Stimulated activated naive CD4-positive, alpha-beta T cell (primary cell): ENCODE measurements around the gene NOLC1.

Experiments used
- DNase-seq, 6 experiments: peaks; one replicate each; lab custom pipeline; 2025; lab: John Stamatoyannopoulos, UW

The NOLC1 gene

DNA sequence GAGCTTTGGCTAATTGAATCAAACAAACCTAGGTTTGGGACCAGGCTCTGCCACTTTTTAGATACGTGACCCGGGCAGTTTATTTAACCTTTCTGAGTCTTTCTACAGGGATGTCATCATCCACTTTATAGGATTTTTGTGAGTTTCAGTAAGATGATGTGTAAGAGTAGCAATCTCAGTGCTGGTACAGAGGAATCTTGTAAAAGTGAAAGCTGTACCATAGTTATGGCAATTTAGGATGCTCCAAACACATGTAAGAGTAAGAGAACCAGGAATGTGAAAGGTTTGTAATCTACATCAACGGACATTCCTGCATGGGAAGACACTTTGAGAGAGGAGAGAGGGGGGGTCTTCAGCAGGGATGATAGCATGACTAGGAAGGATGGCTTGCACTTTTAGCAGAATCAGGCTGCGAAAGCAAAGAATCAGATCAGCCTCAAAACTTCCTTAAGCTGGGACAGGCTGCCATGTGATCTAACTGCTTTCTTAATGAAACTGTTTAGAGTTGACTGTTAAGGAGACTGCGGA is 968 bp downstream of the NOLC1 start:
- peak in 1 of 6 experiments; percentile 21 for DNase-seq

DNA sequence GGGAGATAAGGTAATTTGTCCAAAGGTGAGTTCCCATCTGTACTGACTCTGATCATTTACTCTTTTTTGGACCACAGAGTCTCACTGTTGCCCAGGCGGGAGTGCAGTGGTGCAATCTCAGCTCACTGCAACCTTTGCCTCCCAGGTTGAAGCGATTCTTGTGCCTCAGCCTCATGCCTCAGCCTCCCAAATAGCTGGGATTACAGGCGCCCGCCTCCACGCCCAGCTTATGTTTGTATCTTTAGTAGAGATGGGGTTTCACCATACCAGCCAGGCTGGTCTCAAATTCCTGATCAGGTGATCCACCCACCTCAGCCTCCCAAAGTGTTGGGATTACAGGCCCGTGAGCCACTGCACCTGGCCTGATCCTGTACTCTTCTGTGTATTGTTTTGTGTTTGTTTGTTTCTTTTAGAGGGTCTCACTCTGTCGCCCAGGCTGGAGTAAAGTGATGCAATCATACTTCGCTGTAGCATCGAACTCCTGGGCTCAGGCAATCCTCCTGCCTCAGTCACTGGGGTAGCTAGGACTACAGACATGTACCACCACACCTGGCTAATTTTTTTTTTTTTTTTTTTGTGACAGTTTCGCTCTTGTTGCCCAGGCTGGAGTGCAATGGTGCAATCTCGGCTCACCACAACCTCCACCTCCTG is 2.4 kb downstream of the NOLC1 start:
- no peak for DNase-seq

DNA sequence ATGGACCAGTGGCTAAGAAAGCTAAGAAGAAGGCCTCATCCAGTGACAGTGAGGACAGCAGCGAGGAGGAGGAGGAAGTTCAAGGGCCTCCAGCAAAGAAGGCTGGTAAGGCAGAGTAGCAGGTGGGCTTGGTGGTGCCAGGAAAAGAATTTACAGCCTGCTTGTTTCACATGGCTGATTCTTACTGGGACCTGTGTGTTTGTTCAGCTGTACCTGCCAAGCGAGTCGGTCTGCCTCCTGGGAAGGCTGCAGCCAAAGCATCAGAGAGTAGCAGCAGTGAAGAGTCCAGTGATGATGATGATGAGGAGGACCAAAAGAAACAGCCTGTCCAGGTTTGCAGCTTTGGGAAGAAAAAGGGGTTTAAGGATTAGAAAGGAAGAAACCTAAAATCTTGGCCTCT is 5.0 kb downstream of the NOLC1 start:
- no peak for DNase-seq

DNA sequence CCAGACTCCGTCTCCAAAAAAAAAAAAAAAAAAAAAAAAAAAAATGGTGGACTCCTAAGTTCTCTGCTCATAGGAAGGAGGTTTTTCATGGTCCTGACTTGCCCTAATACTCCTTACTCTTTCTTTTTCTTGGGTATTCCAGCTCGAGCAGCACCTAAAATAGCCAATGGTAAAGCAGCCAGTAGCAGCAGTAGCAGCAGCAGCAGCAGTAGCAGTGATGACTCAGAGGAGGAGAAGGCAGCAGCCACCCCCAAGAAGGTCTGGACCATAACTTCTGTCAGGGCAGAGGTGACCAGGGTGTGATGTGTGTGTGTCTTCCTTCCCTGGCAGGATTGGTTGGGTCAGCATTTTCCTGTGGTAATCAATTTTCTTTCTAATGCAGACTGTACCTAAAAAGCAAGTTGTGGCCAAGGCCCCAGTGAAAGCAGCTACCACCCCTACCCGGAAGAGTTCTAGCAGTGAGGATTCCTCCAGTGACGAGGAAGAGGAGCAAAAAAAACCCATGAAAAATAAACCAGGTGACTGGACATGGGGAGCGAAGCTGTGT is 6.9 kb downstream of the NOLC1 start:
- no peak for DNase-seq

GRCh38 chr10:102159831-102160230 is 7.6 kb downstream of the NOLC1 start:
- no peak for DNase-seq

DNA sequence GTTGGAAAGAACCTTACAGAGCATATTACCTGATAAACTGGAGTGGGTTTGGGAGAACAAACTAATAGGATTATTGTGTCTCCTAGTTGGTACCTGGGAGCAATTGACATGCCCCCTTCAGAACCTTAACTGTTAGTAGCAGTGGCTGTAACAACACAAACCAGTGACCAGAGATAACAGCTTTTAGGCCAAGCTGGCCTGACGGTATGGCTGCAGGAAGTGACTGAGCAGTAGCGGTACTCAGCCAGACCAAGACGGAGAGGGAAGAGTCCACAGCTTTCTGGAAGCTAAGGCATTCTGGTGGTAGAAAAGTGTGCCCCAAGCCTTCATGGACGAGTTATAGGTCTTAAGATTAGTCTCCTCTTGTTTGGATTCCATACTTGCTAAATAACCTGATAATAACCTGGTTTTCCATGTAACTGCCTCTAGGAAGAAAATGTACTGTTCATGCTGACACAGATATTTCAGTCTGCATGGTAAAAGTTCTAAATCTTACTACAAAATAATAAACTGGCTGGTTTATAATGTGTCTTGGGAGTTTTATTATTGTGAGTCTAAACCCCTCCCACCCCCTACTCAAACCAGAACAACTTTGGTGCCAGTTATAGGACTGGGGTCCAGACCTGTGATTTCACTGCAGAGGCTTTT is 11.3 kb downstream of the NOLC1 start:
- DNase-seq: no peak

DNA sequence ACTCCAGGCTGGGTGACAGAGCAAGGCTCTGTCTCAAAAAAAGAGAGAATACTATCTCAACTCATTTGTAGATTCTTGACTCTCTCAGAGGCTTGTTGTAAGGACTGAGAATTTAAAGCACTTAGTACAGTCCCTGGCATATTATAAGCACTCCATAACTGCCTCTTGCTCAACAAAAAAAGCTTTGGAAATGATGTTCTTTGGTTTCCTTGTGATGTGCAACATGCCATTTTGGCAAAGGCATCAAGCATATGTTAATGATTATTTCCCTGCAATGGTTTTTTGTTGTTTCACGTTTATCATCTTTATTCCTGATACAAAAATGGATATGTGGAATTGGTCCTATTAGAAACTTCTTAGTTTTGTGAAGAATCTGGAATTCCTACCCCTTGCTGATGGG is 15.7 kb downstream of the NOLC1 start:
- no peak for DNase-seq

- no peak for DNase-seq
Observed at GRCh38 chr10:102170602-102171001, 18.4 kb downstream of the NOLC1 start.

DNA sequence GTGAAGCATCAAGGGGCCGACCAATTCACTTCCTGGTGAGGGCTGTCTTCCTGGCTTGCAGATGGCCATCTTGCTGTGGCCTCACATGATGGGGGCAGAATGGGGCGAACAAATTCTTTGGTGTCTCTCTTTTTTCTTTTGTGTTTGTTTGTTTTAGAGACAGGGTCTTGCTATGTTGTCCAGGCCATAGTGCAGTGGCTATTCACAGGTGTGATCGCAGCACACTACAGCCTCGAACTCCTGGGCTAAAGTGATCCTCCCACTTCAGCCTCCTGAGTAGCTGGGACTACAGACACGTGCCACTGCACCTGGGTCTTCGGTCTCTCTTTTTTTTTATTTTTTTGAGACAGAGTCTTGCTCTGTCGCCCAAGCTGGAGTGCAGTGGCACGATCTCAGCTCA is 20.1 kb downstream of the NOLC1 start:
- DNase-seq: no peak

DNA sequence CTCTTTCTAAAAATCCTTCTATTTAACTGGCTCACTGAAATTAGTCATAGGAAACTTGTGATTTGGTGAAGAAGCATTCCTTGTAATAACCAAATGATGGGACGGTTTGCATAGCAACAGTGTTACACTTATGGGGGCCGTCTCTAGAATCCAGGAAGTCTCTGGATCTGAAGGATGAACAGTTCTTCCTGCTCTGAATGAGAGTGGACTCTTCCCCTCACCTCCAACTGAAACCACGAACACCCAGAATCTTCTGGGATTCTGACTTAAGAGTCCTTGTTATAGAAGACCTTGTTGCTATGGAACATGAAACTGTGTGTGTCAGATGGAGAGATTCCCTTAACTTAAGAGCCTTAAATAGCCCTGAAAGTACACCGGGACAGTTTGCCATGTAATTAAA is 23.2 kb downstream of the NOLC1 start:
- no peak for DNase-seq

DNA sequence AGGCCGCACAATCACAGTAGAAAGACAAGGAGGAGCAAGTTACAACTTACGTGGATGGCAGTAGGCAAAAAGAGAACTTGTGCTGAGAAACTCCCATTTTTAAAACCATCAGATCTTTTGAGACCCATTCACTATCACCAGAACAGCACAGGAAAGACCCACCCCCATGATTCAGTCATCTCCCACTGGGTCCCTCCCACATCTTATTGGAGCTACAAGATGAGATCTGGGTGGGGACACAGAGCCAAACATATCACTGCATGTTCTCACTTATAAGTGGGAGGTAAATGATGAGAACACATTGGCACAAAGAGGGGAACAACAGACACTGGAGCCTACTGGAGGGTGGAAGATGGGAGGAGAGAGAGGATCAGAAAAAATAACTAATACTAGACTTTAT is 32.4 kb downstream of the NOLC1 start:
- DNase-seq: no peak

DNA sequence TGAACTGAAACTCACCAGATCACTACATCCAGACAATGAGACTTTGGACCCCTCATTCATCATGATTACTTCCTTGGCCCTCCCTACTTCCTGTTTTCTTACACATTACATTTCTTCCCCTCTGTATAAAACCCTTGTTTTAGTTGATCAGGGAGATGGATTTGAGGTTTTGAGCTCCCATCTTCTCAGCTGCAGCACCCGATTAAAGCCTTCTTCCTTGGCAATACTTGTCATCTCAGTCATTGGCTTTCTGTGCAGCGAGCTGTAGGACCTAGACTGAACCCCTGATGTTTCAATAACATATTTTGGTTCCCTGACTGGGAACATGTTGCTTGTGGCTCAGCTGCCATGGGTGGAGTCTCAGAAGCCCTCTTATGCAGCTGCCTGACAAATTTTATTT is 33.1 kb downstream of the NOLC1 start:
- DNase-seq: no peak

DNA sequence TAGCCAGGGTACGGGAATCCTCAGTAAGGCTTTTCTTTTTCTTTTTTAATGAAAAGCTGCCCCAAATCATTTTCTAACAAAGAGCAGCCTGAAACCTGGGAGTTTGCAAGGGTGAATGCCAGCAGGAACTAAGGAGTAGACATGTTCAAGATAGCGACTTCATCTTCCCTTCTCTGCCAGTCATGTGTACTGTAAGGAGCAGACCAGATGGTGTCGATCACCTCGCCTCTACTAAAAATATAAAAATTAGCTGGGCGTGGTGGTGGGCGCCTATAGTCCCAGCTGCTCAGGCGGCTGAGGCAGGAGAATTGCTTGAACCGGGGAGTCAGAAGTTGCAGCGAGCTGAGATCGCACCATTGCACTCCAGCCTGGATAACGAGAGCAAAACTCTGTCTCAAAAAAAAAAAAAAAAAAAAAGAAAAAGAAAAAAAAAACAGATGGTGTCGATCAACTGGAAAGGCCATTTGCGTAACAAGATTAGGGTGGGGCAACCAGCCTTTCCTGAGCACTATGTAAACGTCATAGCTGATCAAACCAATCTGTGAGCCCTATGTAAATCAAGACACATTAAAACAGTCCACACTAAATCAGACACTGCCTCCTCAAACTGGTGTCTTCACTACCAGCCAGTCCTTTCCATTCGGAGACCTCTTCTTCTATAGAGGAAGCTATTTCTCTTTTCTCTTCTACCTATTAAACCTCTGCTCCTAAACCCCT is 33.8 kb downstream of the NOLC1 start:
- DNase-seq: no peak

GRCh38 chr10:102188298-102188940 is 36.2 kb downstream of the NOLC1 start:
- DNase-seq: no peak

DNA sequence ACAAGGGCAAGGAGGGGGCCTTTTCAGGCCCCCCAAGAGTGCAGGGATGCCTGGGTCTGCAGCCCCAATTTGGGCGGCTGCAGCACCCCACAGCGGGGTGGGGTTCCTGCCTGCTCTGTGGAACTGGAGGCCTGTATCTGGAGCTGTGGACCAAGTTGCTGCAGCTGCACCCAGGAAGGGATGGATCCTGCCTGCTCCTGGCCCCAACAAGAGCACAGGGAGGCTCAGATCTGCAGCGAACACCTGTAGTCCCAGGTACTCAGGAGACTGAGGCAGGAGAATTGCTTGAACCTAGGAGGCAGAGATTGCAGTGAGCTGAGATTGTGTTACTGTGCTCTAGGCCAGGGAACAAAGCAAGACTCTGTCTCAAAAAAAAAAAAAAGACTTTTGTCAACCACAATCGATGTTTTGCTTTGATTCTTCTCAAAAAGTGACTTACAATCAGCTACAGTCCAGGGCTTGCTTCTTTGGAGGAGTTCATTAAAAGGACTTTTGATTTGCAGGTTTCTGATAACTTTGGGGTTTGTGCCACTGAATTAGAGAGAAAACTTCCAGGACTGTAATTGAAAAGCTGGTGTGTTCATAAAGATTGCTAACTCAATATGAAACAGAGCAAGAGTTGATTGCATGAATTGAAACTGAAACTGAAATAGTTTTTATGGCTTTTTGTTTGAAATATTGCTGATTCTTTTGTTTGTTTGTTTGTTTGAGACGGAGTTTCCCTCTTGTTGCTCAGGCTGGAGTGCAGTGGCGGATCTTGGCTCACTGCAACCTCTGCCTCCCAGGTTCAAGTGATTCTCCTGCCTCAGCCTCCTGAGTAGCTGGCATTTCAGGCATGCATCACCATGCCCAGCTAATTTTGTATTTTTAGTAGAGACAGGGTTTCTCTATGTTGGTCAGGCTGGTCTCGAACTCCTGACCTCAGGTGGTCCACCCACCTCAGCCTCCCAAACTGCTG is 37.0 kb downstream of the NOLC1 start:
- DNase-seq: peak in 2 of 6 experiments; percentile 12 to 14

- no peak for DNase-seq
Observed at GRCh38 chr10:102191956-102192355, 39.8 kb downstream of the NOLC1 start.

- DNase-seq: no peak
Observed at GRCh38 chr10:102195296-102195870, 43.2 kb downstream of the NOLC1 start.

DNA sequence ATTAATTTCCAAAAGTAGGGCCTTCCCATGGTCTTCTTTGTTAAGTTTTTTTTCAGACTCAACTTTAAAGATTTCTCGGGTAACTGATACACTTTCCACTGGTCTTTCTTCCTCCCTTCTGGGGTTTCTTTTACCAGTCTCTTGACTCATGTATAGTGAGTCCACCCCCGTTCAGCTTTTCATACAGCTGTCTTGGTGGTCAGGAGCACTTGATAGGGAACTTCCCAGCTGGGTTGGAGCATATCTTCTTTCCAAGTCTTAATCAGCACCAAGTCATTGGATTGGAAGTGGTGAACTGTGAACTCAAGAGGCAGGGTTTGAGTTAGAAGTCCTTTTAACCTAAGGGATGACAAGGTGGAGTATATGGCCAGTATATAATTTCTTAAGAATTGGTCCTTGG is 44.7 kb downstream of the NOLC1 start:
- DNase-seq: no peak

DNA sequence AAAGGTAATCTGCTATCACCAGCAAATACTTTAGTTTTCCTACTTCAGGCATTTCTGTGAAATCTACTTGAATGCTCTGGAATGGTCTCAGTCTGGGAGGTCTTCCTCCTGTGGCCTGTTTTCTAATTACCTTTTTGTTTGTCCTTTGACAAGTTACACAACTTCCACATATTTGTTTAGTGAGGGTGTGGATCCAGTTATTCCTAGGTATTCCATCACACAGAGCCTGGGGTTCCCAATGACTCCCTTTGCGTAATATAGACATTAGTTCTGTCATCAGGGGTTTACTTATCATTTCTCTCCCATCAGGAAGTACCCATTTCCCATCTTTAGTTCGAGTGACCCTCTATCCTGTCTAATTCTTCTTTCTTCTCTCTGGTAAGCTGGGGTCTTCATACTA is 45.8 kb downstream of the NOLC1 start:
- no peak for DNase-seq

DNA sequence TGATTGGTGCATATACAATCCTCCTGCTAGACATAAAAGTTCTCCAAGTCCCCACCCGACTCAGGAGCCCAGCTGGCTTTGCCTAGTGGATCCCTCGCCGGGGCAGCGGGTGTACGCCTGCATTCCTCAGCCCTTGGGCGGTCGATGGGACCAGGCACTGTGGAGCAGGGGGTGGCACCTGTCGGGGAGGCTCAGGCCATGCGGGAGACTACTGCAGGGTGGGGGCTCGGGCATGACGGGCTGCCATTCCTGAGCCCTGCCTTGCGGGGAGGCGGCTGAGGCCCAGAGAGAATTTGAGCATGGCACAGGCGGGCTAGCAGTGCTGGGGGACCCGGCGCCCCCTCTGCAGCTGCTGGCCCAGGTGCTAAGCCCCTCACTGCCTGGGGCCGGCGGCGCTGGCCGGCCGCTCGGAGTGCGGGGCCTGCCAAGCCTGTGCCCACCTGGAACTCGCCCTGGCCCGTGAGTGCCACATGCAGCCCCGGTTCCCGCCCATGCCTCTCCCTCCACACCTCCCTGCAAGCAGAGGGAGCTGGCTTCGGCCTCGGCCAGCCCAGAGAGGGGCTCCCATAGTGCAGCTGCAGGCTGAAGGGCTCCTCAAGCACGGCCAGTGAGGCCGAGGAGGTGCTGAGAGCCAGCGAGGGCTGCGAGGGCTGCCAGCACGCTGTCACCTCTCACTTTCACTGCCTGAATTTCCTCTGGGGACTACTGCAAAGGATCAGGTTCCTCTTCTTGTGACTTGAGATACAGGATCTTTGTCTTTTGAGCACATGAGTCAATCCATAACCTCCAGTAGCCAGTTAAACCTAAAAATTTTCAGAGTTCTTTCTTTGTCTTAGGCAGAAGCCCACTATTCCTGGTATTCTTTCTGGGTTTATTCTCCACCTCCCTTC is 48.8 kb downstream of the NOLC1 start:
- no peak for DNase-seq
